ENCODE data around the gene RDH13. TPM values are rescaled to one million over a fixed set of nuclear protein-coding genes. Genes with fewer than 3 reads are reported as not detected.
A peak's percentile ranks its signal among the peaks of the same experiment; 100 is the strongest.
"Not testable (repeated sequence)": the region's sequence is repeated elsewhere in the genome, so short reads cannot be mapped to it uniquely, and the experiment has no call there.

RDH13 gene
- total RNA-seq, 1 experiment from 2014 or later = 43.3 TPM

DNA sequence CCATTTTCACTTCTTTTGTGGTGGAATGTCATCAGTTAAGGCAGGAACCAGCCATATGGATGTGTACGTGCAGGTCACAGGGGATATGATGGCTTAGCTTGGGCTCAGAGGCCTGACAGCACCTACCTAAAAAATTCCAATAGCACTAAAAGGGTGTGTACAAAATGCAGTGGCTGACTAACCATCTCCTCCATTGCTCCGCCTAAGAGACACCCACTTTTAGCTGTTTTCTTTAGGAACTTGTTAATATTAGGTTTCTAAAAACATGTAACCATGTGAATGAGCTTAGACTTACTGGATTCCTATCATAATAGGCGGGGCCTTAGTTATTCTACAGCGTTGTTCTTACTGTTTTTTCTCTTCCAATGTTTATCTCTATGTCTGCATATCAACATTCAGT, 50.6 kb downstream of the RDH13 start:
- ChIA-PET CTCF (no interaction called here), POLR2A (interaction anchor here (0.7 kb wide), 1 partner anchor 104 kb away, joined by 3 read pairs; no protein-coding TSS in a partner anchor)
- TF ChIP-seq CTCF (IDR thresholded peaks at IDR 0.05; ENCODE audit: insufficient read depth in 1 of 2, low read depth in 1 of 2, low read length in 1 of 2, severe bottlenecking in 1 of 2, unreplicated experiment in 1 of 2) = no peak

DNA sequence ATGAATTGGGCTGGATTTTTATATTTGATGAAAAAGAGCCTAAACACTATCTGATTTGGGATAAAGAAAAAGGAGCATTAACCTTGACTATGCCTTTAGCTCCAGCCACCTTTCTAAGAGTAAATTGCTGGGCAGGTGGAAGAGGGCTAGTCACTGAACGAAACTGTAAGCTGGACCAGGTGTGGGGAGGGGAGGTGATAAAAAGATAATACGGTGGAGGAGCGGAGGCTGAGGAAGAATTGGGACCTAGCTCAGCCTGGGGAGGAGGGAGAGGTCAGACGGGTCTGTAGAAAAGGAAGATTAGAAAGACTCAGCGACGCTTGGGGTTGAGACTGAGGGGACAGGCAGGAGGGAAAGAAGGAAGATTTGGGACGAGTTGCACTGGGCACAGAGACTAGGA, 52.4 kb downstream of the RDH13 start:
- BruUV-seq (replicated peaks) = not testable (repeated sequence)

More for the DNA sequence above, 50.6 kb downstream of the RDH13 start:
- H3K27ac Mint-ChIP-seq (ENCODE audit: unreplicated experiment) = no peak overlapping the region
- H3K4me1 ChIP-seq = no peaks in the 10 kb centered on the region
- no peaks in the 10 kb centered on the region for H3K9me3 ChIP-seq
- intact Hi-C loops (cut with micrococcal nuclease; ENCODE audit: unreplicated experiment) = no loop called here
- H3K4me3 ChIP-seq (ENCODE audit: low read depth, low read length) = no peak overlapping the region
- no TSS peak for BruUV-seq (replicated peaks)
- H3K27me3 ChIP-seq (replicated peaks; ENCODE audit: control insufficient read depth, insufficient read depth, low read length) = no peaks in the 10 kb centered on the region
- peaks cover 5% of the 10 kb centered on the region for H3K27me3 Mint-ChIP-seq (ENCODE audit: insufficient read depth, unreplicated experiment)
- no peaks in the 10 kb centered on the region for H3K9me3 Mint-ChIP-seq (ENCODE audit: unreplicated experiment)
- H3K4me3 Mint-ChIP-seq (ENCODE audit: unreplicated experiment) = no peak overlapping the region
- no peak for DNase-seq
- peaks cover 20% of the 10 kb centered on the region for H3K36me3 Mint-ChIP-seq (ENCODE audit: insufficient read depth, unreplicated experiment)
- H3K4me1 Mint-ChIP-seq (ENCODE audit: low read depth, unreplicated experiment) = peaks cover 5% of the 10 kb centered on the region
- no peaks in the 10 kb centered on the region for H3K36me3 ChIP-seq (ENCODE audit: control insufficient read depth, insufficient read depth, low read length)

GRCh38 chr19:55008781-55009180, 54.2 kb downstream of the RDH13 start:
- intact Hi-C loops (cut with micrococcal nuclease; ENCODE audit: unreplicated experiment); BruUV-seq (replicated peaks); H3K36me3 ChIP-seq (ENCODE audit: control insufficient read depth, insufficient read depth, low read length); H3K9me3 ChIP-seq; H3K27me3 ChIP-seq (replicated peaks; ENCODE audit: control insufficient read depth, insufficient read depth, low read length); H3K4me1 ChIP-seq; POLR2A ChIA-PET; DNase-seq; H3K27me3 Mint-ChIP-seq (ENCODE audit: insufficient read depth, unreplicated experiment); H3K4me3 Mint-ChIP-seq (ENCODE audit: unreplicated experiment); H3K4me3 ChIP-seq (ENCODE audit: low read depth, low read length); H3K27ac Mint-ChIP-seq (ENCODE audit: unreplicated experiment); CTCF ChIA-PET: not testable (repeated sequence)
- Mint-ChIP-seq H3K4me1 (ENCODE audit: low read depth, unreplicated experiment) (peaks cover 16% of the 10 kb centered on the region), H3K36me3 (ENCODE audit: insufficient read depth, unreplicated experiment) (peaks cover 31% of the 10 kb centered on the region), H3K9me3 (ENCODE audit: unreplicated experiment) (peaks cover 12% of the 10 kb centered on the region)

More for the DNA sequence above, 52.4 kb downstream of the RDH13 start:
- Mint-ChIP-seq H3K4me1 (ENCODE audit: low read depth, unreplicated experiment) (peaks cover 16% of the 10 kb centered on the region), H3K36me3 (ENCODE audit: insufficient read depth, unreplicated experiment) (peaks cover 20% of the 10 kb centered on the region)
- H3K9me3 Mint-ChIP-seq (ENCODE audit: unreplicated experiment); H3K4me1 ChIP-seq; CTCF ChIA-PET; H3K4me3 Mint-ChIP-seq (ENCODE audit: unreplicated experiment); H3K4me3 ChIP-seq (ENCODE audit: low read depth, low read length); H3K27me3 Mint-ChIP-seq (ENCODE audit: insufficient read depth, unreplicated experiment); intact Hi-C loops (cut with micrococcal nuclease; ENCODE audit: unreplicated experiment); DNase-seq; H3K36me3 ChIP-seq (ENCODE audit: control insufficient read depth, insufficient read depth, low read length); H3K27ac Mint-ChIP-seq (ENCODE audit: unreplicated experiment); POLR2A ChIA-PET; H3K27me3 ChIP-seq (replicated peaks; ENCODE audit: control insufficient read depth, insufficient read depth, low read length); H3K9me3 ChIP-seq: not testable (repeated sequence)

- H3K4me3 ChIP-seq (ENCODE audit: low read depth, low read length); H3K4me3 Mint-ChIP-seq (ENCODE audit: unreplicated experiment); intact Hi-C loops (cut with micrococcal nuclease; ENCODE audit: unreplicated experiment); H3K36me3 ChIP-seq (ENCODE audit: control insufficient read depth, insufficient read depth, low read length); DNase-seq; H3K27me3 ChIP-seq (replicated peaks; ENCODE audit: control insufficient read depth, insufficient read depth, low read length); H3K27me3 Mint-ChIP-seq (ENCODE audit: insufficient read depth, unreplicated experiment); H3K9me3 ChIP-seq; BruUV-seq (replicated peaks); CTCF ChIA-PET; H3K27ac Mint-ChIP-seq (ENCODE audit: unreplicated experiment); H3K4me1 ChIP-seq; POLR2A ChIA-PET: not testable (repeated sequence)
- H3K9me3 Mint-ChIP-seq (ENCODE audit: unreplicated experiment) = peaks cover 12% of the 10 kb centered on the region
- peaks cover 16% of the 10 kb centered on the region for H3K4me1 Mint-ChIP-seq (ENCODE audit: low read depth, unreplicated experiment)
- peaks cover 36% of the 10 kb centered on the region for H3K36me3 Mint-ChIP-seq (ENCODE audit: insufficient read depth, unreplicated experiment)
These were observed 54.8 kb downstream of the RDH13 start for GRCh38 chr19:55008189-55008588.

DNA sequence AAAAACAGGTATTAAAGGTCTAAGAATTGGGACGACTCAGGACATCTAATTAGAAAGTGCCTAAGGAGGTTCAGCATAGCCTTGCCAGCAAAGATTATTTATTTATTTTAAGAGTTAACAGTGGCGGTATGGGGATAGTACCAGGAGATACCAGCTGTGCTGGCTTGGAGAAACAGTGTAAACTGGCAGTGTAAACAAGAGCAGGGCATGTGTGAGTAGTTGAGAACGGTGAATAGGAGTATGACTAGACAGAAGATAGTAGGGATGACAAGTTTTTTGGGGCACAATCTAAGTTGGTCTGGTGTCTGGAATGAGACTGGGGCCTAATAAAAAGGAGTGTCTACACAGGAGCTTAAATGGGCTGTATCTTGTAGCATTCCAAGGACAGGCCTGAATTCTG, 55.4 kb downstream of the RDH13 start:
- DNase-seq; POLR2A ChIA-PET; BruUV-seq (replicated peaks): not testable (repeated sequence)

DNA sequence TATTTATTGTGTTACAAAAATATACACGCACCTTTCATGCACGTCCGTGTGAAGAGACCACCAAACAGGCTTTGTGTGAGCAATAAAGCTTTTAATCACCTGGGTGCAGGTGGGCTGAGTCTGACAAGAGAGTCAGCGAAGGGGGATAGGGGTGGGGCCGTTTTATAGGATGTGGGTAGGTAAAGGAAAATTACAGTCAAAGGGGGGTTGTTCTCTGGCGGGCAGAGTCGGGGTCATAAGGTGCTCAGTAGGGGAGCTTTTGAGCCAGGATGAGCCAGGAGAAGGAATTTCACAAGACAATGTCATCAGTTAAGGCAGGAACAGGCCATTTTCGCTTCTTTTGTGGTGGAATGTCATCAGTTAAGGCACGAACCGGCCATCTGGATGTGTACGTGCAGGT, 56.2 kb downstream of the RDH13 start:
- Mint-ChIP-seq H3K4me1 (ENCODE audit: low read depth, unreplicated experiment) (peaks cover 16% of the 10 kb centered on the region), H3K4me3 (ENCODE audit: unreplicated experiment) (peak overlapping the region; percentile 71)
- POLR2A ChIA-PET = not testable (repeated sequence)

More for the DNA sequence above, 55.4 kb downstream of the RDH13 start:
- H3K4me1 Mint-ChIP-seq (ENCODE audit: low read depth, unreplicated experiment) = peaks cover 16% of the 10 kb centered on the region
- CTCF ChIA-PET; H3K27ac Mint-ChIP-seq (ENCODE audit: unreplicated experiment); H3K4me3 ChIP-seq (ENCODE audit: low read depth, low read length); intact Hi-C loops (cut with micrococcal nuclease; ENCODE audit: unreplicated experiment); H3K27me3 ChIP-seq (replicated peaks; ENCODE audit: control insufficient read depth, insufficient read depth, low read length); H3K27me3 Mint-ChIP-seq (ENCODE audit: insufficient read depth, unreplicated experiment); H3K9me3 ChIP-seq; H3K4me1 ChIP-seq; H3K36me3 ChIP-seq (ENCODE audit: control insufficient read depth, insufficient read depth, low read length): not testable (repeated sequence)
- peaks cover 12% of the 10 kb centered on the region for H3K9me3 Mint-ChIP-seq (ENCODE audit: unreplicated experiment)
- peak overlapping the region; percentile 71 for H3K4me3 Mint-ChIP-seq (ENCODE audit: unreplicated experiment)
- peaks cover 43% of the 10 kb centered on the region for H3K36me3 Mint-ChIP-seq (ENCODE audit: insufficient read depth, unreplicated experiment)

More for the DNA sequence above, 56.2 kb downstream of the RDH13 start:
- BruUV-seq (replicated peaks); H3K36me3 ChIP-seq (ENCODE audit: control insufficient read depth, insufficient read depth, low read length); H3K27me3 Mint-ChIP-seq (ENCODE audit: insufficient read depth, unreplicated experiment); DNase-seq; H3K4me1 ChIP-seq; H3K27me3 ChIP-seq (replicated peaks; ENCODE audit: control insufficient read depth, insufficient read depth, low read length); intact Hi-C loops (cut with micrococcal nuclease; ENCODE audit: unreplicated experiment); CTCF ChIA-PET; H3K9me3 ChIP-seq: not testable (repeated sequence)
- Mint-ChIP-seq H3K27ac (ENCODE audit: unreplicated experiment) (peak overlapping the region; percentile 16), H3K9me3 (ENCODE audit: unreplicated experiment) (peaks cover 12% of the 10 kb centered on the region), H3K36me3 (ENCODE audit: insufficient read depth, unreplicated experiment) (peaks cover 50% of the 10 kb centered on the region)
- peak overlapping the region; percentile 59 for H3K4me3 ChIP-seq (ENCODE audit: low read depth, low read length)

All from Caco-2 (cell line).